RCC 7860 (cell line): ENCODE data around the gene ELOVL5.

ENCODE experiments used
- DNase-seq: peaks from one replicate; pipeline ENCODE4 v3.0.0-alpha.2; 2015; ENCODE audit warnings: low spot score
- FAIRE-seq: peaks from 2 replicates; lab custom pipeline; 2012; peaks lifted over from hg19 to GRCh38; lab: Jason Lieb, UNC

Gene ELOVL5

GRCh38 chr6:53250176-53251032 is 98.3 kb downstream of the ELOVL5 start:
- FAIRE-seq (peak; percentile 47), DNase-seq (peak; percentile 58)

- FAIRE-seq (no peak), DNase-seq (no peak)
These were observed 101.8 kb downstream of the ELOVL5 start for GRCh38 chr6:53246924-53247323.

- DNase-seq (no peak), FAIRE-seq (no peak)
These were observed 103.8 kb downstream of the ELOVL5 start for GRCh38 chr6:53244958-53245357.

GRCh38 chr6:53244399-53244931 is 104.3 kb downstream of the ELOVL5 start:
- no peak for FAIRE-seq
- no peak for DNase-seq

GRCh38 chr6:53241938-53242337 is 106.8 kb downstream of the ELOVL5 start:
- FAIRE-seq = no peak

GRCh38 chr6:53240761-53241160 is 108.0 kb downstream of the ELOVL5 start:
- no peak for FAIRE-seq
- no peak for DNase-seq

More at GRCh38 chr6:53241938-53242337, 106.8 kb downstream of the ELOVL5 start:
- no peak for DNase-seq

- FAIRE-seq = no peak
- no peak for DNase-seq
These were observed 108.6 kb downstream of the ELOVL5 start for GRCh38 chr6:53240139-53240538.

- DNase-seq (no peak), FAIRE-seq (no peak)
These were observed 109.2 kb downstream of the ELOVL5 start for GRCh38 chr6:53239526-53239925.

- FAIRE-seq (no peak), DNase-seq (no peak)
These were observed 110.4 kb downstream of the ELOVL5 start for GRCh38 chr6:53238311-53238710.

- no peak for FAIRE-seq
- DNase-seq = no peak
These were observed 112.5 kb downstream of the ELOVL5 start for GRCh38 chr6:53236241-53236640.

- FAIRE-seq = no peak
These were observed 113.2 kb downstream of the ELOVL5 start for GRCh38 chr6:53235508-53235907.

GRCh38 chr6:53233309-53233708 is 115.4 kb downstream of the ELOVL5 start:
- peak; percentile 72 for DNase-seq
- peak; percentile 88 for FAIRE-seq

More at GRCh38 chr6:53235508-53235907, 113.2 kb downstream of the ELOVL5 start:
- no peak for DNase-seq

GRCh38 chr6:53230775-53231467 is 117.8 kb downstream of the ELOVL5 start:
- DNase-seq (no peak), FAIRE-seq (no peak)

- DNase-seq (no peak), FAIRE-seq (no peak)
These were observed 120.9 kb downstream of the ELOVL5 start for GRCh38 chr6:53227847-53228246.

GRCh38 chr6:53220605-53221004 is 128.1 kb downstream of the ELOVL5 start:
- FAIRE-seq = no peak
- DNase-seq = no peak
